K562 (cell line): ENCODE results near the gene TACC3. TPM values are rescaled to one million over a fixed set of nuclear protein-coding genes. Genes with fewer than 3 reads are reported as not detected.

Source experiments
- ADNP ChIP-seq: fragments of 200-800 bp; sonication (Bioruptor generic); IDR thresholded peaks from 2 replicates; pipeline ENCODE4 v1.6.1; 2016; ENCODE audit warnings: missing genetic modification characterization, missing compliant biosample characterization
- ATF1 ChIP-seq, 2 experiments: fragments of 450-650 bp in 1 of 2; IDR thresholded peaks; 2 replicates each; pipeline ENCODE4 v1.6.1; 2016; ENCODE audit warnings: missing compliant biosample characterization in 1 of 2, missing genetic modification characterization in 1 of 2
- BACH1 ChIP-seq: fragments of 200-800 bp; sonication (Bioruptor generic); IDR thresholded peaks from 2 replicates; pipeline ENCODE4 v1.6.1; 2016; ENCODE audit warnings: missing genetic modification characterization, missing compliant biosample characterization
- BRCA1 ChIP-seq, 2 experiments: fragments of 450-650 bp in 1 of 2; sonication (generic) in 1 of 2; formaldehyde crosslinking in 1 of 2; IDR thresholded peaks; 2 replicates each; pipeline versions ENCODE4 v1.5.0 to v1.6.1; 2017 to 2020; ENCODE audit warnings: mild to moderate bottlenecking in 1 of 2, missing genetic modification reagents in 1 of 2
- C11orf30 ChIP-seq: fragments of 450-650 bp; IDR thresholded peaks from 2 replicates; pipeline ENCODE4 v1.6.1; 2016; ENCODE audit warnings: low read depth, mild to moderate bottlenecking
- CCAR2 ChIP-seq: fragments of 200-400 bp; formaldehyde crosslinking; IDR thresholded peaks from 2 replicates; pipeline ENCODE4 v1.6.1; 2017; ENCODE audit warnings: mild to moderate bottlenecking, low read depth, low read length
- ERF ChIP-seq: fragments of 450-650 bp; formaldehyde crosslinking; IDR thresholded peaks from 2 replicates; pipeline ENCODE4 v1.4.0; 2020; ENCODE audit warnings: mild to moderate bottlenecking, mixed read lengths
- EZH2 ChIP-seq: IDR thresholded peaks from 2 replicates; pipeline ENCODE4 v1.6.1; 2012; ENCODE audit warnings: low read depth, mild to moderate bottlenecking, inconsistent platforms, low read length, borderline replicate concordance
- FOXP4 ChIP-seq: sonication (generic); formaldehyde crosslinking; IDR thresholded peaks from 2 replicates; pipeline ENCODE4 v1.8.0; 2022; ENCODE audit warnings: mild to moderate bottlenecking, missing genetic modification reagents, borderline replicate concordance
- FUS ChIP-seq: fragments of 200-400 bp; formaldehyde crosslinking; optimal IDR thresholded peaks from 2 replicates; pipeline ENCODE3; 2017; ENCODE audit warnings: low read depth, low read length
- GABPA ChIP-seq: fragments of 200-800 bp; sonication (Bioruptor generic); conservative IDR thresholded peaks from 2 replicates; pipeline ENCODE4 v1.6.1; 2016; ENCODE audit warnings: low read depth, missing genetic modification characterization, missing compliant biosample characterization
- IRF2 ChIP-seq: sonication (generic); formaldehyde crosslinking; IDR thresholded peaks from 2 replicates; pipeline ENCODE4 v1.8.1; 2022; ENCODE audit warnings: mild to moderate bottlenecking, missing genetic modification reagents
- KDM4B ChIP-seq, 2 experiments: fragments of 450-650 bp in 1 of 2; sonication (generic) in 1 of 2; IDR thresholded peaks; 2 replicates each; pipeline ENCODE4 v1.6.1; 2016 to 2017; ENCODE audit warnings: borderline replicate concordance in 2 of 2, antibody characterized with exemption in 1 of 2, low read depth in 1 of 2, mild to moderate bottlenecking in 1 of 2
- NCOA2 ChIP-seq, 2 experiments: fragments of 450-650 bp; IDR thresholded peaks; 2 replicates each; pipeline ENCODE4 v1.6.1; 2018; ENCODE audit warnings: mild to moderate bottlenecking in 2 of 2, moderate library complexity in 1 of 2; ENCODE audit not compliant: partially characterized antibody in 2 of 2
- NRF1 ChIP-seq, 2 experiments: fragments of 450-650 bp; IDR thresholded peaks in 1 of 2; conservative IDR thresholded peaks in 1 of 2; 2 replicates each; pipeline ENCODE4 v1.6.1; 2014; ENCODE audit warnings: mild to moderate bottlenecking in 2 of 2
- PYGO2 ChIP-seq: fragments of 450-650 bp; IDR thresholded peaks from 2 replicates; pipeline ENCODE4 v1.6.1; 2016; ENCODE audit warnings: mild to moderate bottlenecking, missing genetic modification characterization, moderate library complexity, missing compliant biosample characterization
- RBBP5 ChIP-seq: fragments of 200-600 bp; sonication (generic); IDR thresholded peaks from 2 replicates; pipeline ENCODE4 v1.6.1; 2012; ENCODE audit warnings: borderline replicate concordance, mild to moderate bottlenecking, low read length, control low read depth, inconsistent platforms; ENCODE audit not compliant: insufficient read depth, poor library complexity, severe bottlenecking
- TAF7 ChIP-seq: fragments of 450-650 bp; IDR thresholded peaks from 2 replicates; pipeline ENCODE4 v1.6.1; 2016; ENCODE audit warnings: missing genetic modification characterization, missing compliant biosample characterization
- TAL1 ChIP-seq: fragments of 450-650 bp; IDR thresholded peaks from 2 replicates; pipeline ENCODE4 v1.6.1; 2016; ENCODE audit warnings: mild to moderate bottlenecking
- ZNF124 ChIP-seq: sonication (generic); formaldehyde crosslinking; IDR thresholded peaks from 2 replicates; pipeline ENCODE4 v1.8.1; 2022; ENCODE audit warnings: missing genetic modification reagents
- ZNF23 ChIP-seq: fragments of 250-450 bp; sonication (Bioruptor Pico); IDR thresholded peaks from 2 replicates; pipeline ENCODE4 v1.4.0; 2020; ENCODE audit warnings: mild to moderate bottlenecking
- ZNF24 ChIP-seq: fragments of 450-650 bp; IDR thresholded peaks from 2 replicates; pipeline ENCODE4 v1.6.1; 2016
- ZNF280B ChIP-seq: fragments of 250-450 bp; sonication (Bioruptor Pico); IDR thresholded peaks from 2 replicates; pipeline ENCODE4 v1.5.1; 2021; ENCODE audit warnings: mild to moderate bottlenecking
- ZNF316 ChIP-seq: fragments of 450-650 bp; IDR thresholded peaks from 2 replicates; pipeline ENCODE4 v1.6.1; 2016
- ZNF668 ChIP-seq: fragments of 250-450 bp; sonication (Bioruptor Pico); IDR thresholded peaks from 2 replicates; pipeline ENCODE4 v1.8.0; 2022; ENCODE audit warnings: mild to moderate bottlenecking, inconsistent platforms
- ZNF696 ChIP-seq: fragments of 250-450 bp; sonication (Bioruptor Pico); conservative IDR thresholded peaks from 2 replicates; pipeline ENCODE4 v1.4.0; 2020; ENCODE audit warnings: mild to moderate bottlenecking, moderate library complexity
- polyA plus RNA-seq, 8 experiments: library from polyadenylated mRNA; depleted of rRNA in 4 of 8; stranded (reverse) in 5 of 8; unstranded in 3 of 8; fragments of >200 nt; fragmentation: Nextera tagmentation in 2 of 8; fragmentation: Illumina TruSeq in 1 of 8; extraction: Ambion mirVana in 2 of 8; extraction: Trizol in 1 of 8; gene quantifications; 2 replicates each; pipeline versions ENCODE4 v1.2.1 to v1.2.3, GENCODE V29; 2011 to 2014; ENCODE audit warnings: inconsistent platforms in 1 of 8, missing spikeins in 1 of 8
- total RNA-seq, 7 experiments: library from RNA; depleted of rRNA in 6 of 7; stranded (reverse); fragments of >200 nt in 6 of 7; fragmentation: Illumina TruSeq in 2 of 7; extraction: Trizol in 2 of 7; gene quantifications; 2 replicates each; pipeline versions ENCODE4 v1.2.1 to v1.2.3, GENCODE V29; 2011 to 2021; ENCODE audit warnings: low replicate concordance in 1 of 7

TACC3 gene
- total and polyA plus RNA-seq, 9 of the 15 experiments (the other 6 are each of a cell fraction or from before 2014, with no cell fraction given), result 1.9 to 122 (median 55.6) TPM

GRCh38 chr4:1714303-1715001 lies 6.9 kb upstream of the TACC3 start (continued):
- no peak for TF ChIP-seq FUS
- TF ChIP-seq EZH2, result no peak
- TF ChIP-seq ZNF280B (CRISPR knock-in tag), result no peak
- no peak for TF ChIP-seq BACH1 (tag)
- TF ChIP-seq RBBP5, result no peak
- no peak for TF ChIP-seq ZNF124 (CRISPR knock-in tag)
- TF ChIP-seq BRCA1 (IDR thresholded peaks at IDR 0.05), result no peak
- no peak for TF ChIP-seq BRCA1 (CRISPR knock-in tag; IDR thresholded peaks at IDR 0.05)
- no peak for TF ChIP-seq ZNF24
- TF ChIP-seq ADNP (tag), result no peak
- no peak for TF ChIP-seq CCAR2
- TF ChIP-seq TAL1, result no peak
- no peak for TF ChIP-seq GABPA (tag)
- TF ChIP-seq ZNF23 (CRISPR knock-in tag), result no peak
- TF ChIP-seq ZNF696 (CRISPR knock-in tag), result no peak
- no peak for TF ChIP-seq FOXP4 (CRISPR knock-in tag)
- no peak for TF ChIP-seq TAF7 (tag)
- TF ChIP-seq ZNF668 (CRISPR knock-in tag), result no peak
- TF ChIP-seq KDM4B (IDR thresholded peaks at IDR 0.05; ENCODE audit: borderline replicate concordance in 2 of 2, low read depth in 1 of 2), result no peak
- no peak for TF ChIP-seq IRF2 (CRISPR knock-in tag)
- no peak for TF ChIP-seq ATF1 (CRISPR knock-in tag; IDR thresholded peaks at IDR 0.05)
- 0 out of 2 replicates have a peak, but pooled peaks have one; percentile 16 for TF ChIP-seq ATF1 (tag; IDR thresholded peaks at IDR 0.05)
- peak; percentile 65 for TF ChIP-seq ZNF316
- no peak for TF ChIP-seq PYGO2 (tag)
- peak; percentile 62 to 69 for TF ChIP-seq NRF1 (conservative IDR thresholded peaks at IDR 0.05 in 1 of 2, IDR thresholded peaks at IDR 0.05 in 1 of 2)
- 0 out of 2 replicates have a peak, but pooled peaks have one; percentile 35 for TF ChIP-seq ERF
- peak; percentile 64 for TF ChIP-seq C11orf30
- TF ChIP-seq NCOA2 (IDR thresholded peaks at IDR 0.05; ENCODE audit: partially characterized antibody in 2 of 2), result no peak
